HS-5 (cell line): ENCODE results near the gene HLCS.

ENCODE experiments used
- DNase-seq: peaks from one replicate; pipeline ENCODE4 v3.0.0-alpha.2; 2012; ENCODE audit warnings: low read depth

HLCS gene

DNA sequence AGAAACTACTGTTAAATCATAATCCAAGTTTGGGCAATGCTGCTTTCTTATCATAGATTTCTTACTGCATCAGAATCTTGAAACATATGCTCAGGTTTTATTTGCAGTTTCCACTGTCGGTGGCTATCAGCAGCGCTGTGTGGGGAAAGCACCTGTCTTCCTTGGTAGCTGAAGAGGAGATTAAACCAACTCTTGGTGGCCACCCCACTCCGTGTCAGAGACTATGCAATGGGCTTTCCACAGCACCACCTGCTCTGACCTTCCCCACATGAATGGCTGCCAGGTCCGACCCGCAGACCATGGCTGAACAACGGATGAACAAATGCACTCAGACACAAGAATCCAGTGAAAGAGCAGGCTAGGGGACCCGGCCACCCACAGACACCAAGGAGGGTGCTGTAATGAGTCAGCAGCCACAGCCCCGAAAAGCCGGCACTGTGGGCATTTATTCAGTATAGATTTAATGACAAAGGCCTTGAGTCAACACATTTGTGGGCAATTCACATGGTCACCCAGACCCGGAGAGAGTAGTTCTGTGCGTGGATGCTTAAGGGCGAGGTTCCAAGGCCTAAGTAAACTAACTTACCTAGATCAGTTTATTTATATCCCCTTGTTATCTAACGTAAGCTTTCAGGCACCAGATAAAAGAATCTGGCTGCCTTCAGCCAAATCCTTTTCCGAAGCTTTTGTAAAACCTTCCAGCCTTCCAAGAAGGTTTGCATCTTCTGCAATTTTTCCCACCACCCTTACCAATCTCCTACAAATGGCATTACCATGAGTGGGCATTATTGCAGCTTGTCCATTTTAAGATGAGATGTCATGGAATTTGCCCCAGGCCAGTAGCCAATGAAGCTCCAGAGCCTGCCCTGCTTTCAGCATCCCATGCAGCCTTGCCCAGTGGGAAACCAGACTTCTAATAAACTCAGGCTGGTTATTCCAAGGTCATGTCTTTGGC lies 82.7 kb downstream of the HLCS start:
- no peak for DNase-seq

DNA sequence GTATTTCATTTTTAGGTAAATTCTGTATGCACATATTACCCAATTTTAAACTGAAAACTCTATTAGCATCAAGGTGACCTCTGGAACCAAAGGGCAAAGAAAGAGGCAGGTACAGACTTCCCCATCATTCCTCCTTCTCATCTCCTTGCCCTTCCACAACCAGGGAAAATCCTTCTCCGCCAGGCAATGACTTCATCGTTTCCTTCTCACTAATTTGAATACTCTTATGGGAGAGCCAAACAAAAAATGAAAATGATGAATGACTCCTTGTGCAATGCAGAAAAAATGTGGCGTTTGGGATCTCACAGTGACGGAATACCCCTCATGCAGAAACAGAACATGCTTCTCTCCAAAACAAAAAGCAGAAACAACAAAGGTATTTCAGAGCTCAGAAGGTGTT lies 83.7 kb downstream of the HLCS start:
- no peak for DNase-seq

- no peak for DNase-seq
Measured at GRCh38 chr21:36881228-36881627, 85.2 kb downstream of the HLCS start.

- no peak for DNase-seq
Measured at GRCh38 chr21:36879827-36880226, 86.6 kb downstream of the HLCS start.

DNA sequence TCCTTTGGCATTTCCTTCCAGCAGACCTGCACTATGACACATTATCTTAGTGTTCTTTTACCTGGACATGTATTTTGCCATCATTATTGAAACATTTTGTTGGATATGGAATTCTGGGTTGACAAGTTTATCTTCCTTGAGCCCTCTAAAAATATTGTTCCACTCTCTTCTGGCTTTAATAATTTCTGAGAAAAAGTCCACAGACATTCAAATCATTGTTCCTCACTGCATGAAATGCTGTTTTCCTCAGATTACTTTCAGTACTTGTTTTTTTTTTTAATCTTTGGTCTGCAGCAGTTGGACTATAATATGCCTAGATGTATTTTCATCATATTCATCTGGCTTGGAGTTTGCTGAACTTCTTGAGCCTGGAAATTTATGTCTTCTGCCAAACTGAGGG lies 88.7 kb downstream of the HLCS start:
- no peak for DNase-seq

DNA sequence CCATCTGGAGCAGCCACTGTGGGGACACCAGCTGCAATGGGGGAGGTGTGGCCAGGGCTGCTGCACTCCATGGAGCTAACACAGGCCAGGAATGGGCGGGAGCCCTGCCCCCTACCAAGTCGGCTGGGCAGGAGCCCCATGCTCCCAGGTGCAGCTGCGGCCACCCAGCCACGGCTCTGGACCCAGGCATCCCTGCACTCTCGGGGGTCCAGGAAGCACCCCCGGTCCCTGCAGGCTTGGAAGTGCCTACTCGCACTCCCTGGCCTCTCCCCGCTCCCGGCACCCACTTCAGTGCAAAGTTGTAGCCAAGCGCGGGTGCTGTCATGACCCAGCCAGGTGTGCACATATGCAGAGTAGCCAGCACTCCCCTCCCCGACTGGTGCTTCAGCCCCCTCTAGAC lies 91.8 kb downstream of the HLCS start:
- DNase-seq: no peak

- DNase-seq: no peak
Measured at GRCh38 chr21:36873513-36873912, 93.0 kb downstream of the HLCS start.

GRCh38 chr21:36867291-36867905 lies 99.1 kb downstream of the HLCS start:
- no peak for DNase-seq

- no peak for DNase-seq
Measured at GRCh38 chr21:36866419-36866818, 100.0 kb downstream of the HLCS start.

DNA sequence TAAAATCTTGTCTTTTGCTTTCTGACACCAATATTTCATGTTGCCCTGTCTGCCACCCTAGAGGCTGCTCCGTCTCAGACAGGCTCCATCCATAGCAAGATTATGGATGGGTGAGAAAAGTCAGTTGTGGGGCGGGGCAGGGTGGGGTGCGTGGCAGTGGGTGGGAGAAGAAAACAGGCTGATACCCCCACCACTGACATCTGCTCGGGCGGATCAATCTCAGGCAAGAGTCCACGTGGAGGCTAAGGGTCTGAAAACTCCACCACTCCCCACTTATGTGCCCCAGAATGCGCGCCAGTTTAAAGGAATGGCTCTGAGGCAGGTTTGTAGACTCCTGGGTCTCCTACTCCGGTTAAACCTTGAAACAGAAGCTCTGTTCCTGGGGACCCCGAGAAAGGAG lies 101.5 kb downstream of the HLCS start:
- no peak for DNase-seq

- no peak for DNase-seq
Measured at GRCh38 chr21:36863260-36863659, 103.2 kb downstream of the HLCS start.

DNA sequence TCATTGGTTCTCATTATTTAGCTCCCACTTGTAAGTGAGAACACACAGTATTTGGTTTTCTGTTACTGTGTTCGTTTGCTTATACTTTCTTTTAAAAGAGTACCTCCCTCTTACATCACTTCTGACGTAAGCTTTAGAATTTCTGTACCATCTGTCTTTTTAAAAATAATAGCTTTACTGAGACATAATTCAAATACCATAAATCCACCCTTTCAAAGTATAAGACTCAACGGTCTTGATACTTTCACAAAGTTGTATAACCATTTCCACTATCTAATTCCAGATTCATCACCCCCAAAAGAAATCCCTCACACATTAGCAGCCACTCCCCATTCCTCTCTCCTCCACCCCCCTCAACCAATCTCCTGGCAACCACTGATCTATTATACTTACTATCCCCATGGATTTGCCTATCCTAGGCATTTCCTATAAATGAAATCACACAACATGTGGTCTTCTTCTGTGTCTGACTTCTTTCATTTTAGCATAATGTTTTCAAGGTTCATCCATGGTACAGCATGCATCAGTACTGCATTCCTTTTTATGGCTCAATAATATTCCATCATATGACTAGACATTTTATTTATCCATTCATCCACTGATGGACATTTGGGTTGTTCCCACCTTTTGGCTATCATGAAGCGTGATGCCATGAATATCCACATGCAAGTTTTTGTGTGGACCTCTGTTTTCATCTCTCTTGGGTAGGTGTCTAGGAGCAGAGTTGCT lies 104.7 kb downstream of the HLCS start:
- DNase-seq: no peak

DNA sequence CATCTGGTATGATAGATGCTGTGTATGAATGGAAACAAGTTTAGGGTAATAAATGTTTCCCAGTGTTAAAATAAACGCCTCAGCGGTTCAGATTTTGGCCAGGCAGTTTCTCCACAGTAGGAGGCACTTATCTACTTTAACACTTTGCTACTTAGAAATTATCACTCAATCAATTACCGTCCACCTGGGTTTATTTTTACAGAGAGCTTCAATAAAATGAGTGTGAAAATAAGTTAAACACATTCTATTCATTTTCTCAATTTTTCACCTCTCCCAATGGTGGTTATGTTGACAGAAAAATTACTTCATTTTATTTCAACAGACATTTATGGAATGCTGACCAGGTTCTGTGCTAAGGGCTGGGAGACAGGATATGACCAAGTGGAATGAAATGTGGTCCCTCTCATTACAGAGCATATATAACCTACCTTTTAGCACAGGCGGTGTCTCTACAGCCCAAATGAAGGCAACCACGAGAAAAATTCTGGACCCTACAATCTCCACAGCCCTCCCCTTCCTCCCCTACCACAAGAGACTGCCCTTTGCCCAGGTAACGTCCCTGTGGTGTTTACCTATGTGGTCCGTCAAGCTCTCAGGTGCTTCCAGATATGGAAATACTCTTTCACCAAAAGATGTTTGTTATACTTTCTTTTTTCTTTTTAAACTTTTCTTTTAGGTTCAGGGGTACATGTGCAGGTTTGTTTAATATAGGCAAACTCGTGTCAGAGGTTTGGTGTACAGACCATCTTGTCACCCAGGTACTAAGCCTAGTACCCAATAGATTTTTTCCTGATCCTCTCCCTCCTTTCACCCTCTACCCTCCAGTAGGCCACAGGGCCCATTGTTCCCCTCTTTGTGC lies 105.5 kb downstream of the HLCS start:
- peak; percentile 82 for DNase-seq

GRCh38 chr21:36859744-36860501 lies 106.5 kb downstream of the HLCS start:
- DNase-seq: no peak

DNA sequence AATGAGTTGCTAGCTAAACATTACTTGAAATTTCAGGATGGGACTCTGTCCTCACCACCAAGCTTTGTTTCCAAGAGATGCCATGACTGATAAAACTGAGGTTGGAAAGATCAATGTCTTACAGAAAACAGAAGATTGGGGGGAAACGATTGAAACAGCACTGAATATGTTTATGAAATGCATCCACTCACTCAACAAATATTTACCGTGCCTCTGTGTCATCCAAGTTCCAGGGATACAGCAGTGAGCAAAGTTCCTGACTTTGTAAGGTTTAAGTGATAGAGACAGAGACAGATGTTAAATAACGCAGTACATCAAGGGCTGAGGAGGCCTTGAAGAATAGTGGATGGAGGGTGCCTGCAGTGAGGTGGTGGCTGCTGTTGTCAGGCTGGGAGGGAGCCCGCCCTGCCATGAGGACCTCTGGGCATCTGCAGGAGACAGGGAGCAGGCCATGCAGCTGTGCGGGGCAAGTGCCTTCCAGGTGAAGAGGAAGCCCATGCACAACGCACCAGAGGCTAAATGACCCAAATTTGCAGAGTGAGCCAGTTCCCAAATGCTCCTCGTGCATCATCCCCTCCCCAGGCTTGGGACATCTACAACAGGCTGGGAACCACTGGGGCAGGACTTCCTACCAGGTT lies 108.0 kb downstream of the HLCS start:
- DNase-seq: no peak

DNA sequence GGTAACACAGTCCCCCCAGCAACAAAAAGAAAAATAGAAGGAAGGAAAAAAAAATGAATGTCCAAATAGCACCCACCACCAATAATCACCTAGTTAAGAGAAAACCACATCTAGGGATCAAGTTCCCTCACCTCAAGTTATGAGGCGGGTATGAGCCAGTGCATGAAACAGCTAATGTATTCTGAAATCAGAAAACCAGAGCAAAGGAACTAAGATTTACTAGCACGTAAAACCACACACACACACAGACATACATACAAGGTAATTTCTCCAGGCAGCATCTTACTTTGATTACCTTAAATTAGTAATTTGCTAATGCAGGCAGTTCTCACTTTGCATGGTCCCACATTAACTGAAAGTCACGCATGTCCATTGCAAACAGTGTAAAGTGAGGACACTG lies 109.8 kb downstream of the HLCS start:
- DNase-seq: no peak

DNA sequence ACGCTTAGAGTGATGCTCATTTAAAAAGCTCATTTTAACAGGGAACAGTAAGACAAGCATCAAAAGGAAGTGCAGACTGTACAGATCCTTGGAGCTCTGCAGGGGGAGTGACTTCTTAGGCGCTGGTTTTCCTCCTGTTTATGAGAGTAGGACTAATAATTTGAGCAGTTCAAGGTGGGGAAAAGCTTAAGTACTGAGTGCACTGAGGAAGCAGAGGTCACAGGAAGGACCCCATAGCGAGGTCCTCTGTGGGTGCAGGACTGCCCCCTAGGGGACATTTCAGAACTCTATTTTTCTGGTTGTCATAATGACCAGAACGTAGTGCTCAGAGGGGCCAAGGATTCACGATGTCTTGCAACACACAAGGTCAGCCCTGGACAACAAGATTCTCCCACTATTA lies 112.1 kb downstream of the HLCS start:
- DNase-seq: no peak

- no peak for DNase-seq
Measured at GRCh38 chr21:36852864-36853263, 113.6 kb downstream of the HLCS start.

GRCh38 chr21:36852293-36852692 lies 114.2 kb downstream of the HLCS start:
- DNase-seq: no peak

DNA sequence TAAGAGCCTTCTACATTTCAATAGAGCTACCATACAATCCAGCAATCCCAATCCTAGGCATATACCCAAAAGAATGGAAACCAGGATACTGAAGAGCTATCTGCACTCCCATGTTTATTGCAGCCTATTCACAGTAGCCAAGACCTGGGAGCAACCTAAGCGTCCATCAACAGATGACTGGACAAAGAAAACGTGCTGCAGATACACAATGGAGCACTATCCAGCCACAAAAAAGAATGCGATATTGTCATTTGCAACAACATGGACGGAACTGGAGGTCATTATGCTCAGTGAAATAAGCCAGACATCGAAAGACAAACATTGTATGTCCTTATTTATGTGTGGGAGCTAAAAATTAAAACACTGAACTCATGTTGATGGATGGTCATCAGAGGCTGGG lies 115.3 kb downstream of the HLCS start:
- no peak for DNase-seq

DNA sequence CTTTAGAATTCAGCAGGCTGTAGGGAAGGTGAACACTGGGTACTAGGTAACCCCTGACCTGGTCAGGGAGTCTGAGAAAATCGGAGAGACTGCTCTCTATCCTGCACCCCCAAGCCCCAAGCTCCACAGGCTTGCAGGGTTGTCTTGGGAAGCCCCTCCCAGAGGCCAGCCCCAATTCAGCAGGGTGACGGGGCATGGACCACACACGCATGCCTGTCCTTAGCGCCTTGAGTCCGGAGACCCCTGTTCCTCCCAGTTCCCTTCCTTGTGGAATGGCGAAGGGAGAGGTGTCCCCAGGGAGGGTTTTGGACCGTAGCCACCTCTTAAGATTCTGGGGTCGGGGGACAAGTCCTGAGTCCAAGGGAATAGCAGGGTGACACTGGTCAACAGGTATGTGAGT lies 116.1 kb downstream of the HLCS start:
- DNase-seq: no peak
